GM12875 (cell line): ENCODE data around the gene STX7.

Experiments
- H3K4me3 ChIP-seq: one replicate; pipeline ENCODE4 v1.5.1; 2011; ENCODE audit warnings: low read depth, low read length, control low read depth
- TF ChIP-seq, protein P1 (sequence below): IDR thresholded peaks from 2 replicates; pipeline ENCODE4 v1.5.1; 2011; ENCODE audit warnings: low read depth, mild to moderate bottlenecking, control low read depth, inconsistent platforms, low read length, moderate library complexity, borderline replicate concordance; ENCODE audit not compliant: insufficient read depth

STX7 gene

DNA sequence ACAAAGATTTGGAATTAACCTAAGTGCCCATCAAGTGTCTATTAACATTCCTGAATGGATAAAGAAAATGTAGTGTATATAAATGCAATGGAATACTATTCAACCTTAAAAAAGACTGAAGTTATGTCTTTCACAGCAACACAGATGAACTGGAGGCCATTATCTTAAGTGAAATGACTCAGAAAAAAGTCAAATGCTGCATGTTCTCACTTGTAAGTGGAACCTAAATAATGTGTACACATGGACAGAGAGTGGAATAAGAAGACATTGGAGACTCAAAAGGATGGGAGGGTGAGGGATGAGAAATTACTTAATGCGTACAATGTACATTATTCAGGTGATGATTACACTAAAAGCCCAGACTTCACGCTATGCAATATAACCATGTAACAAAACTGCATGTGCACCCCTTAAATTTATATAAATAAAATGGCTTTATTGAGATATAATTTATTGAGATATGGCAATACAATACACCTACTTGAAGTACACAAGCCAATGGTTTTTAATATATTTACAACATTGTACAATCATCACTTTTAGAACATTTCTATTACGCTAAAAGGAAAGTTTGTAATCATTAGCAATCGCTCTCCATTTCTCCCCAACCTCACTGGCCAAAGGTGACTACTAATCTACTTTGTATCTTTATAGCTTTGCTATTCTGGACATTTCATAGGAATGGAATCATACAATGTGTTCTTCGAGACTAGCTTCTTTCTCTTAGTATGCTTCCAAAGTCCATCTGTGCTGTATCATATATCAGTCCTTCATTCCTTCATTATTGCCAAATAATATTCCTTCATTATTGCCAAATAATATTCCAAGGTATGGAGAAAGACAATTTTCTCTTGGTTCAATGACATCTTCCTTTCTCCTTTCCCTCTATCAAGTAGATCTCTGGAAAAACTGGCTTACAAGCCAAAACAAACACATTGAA is 5.8 kb downstream of the STX7 start:
- H3K4me3 ChIP-seq: no peak overlapping the region
- TF ChIP-seq, protein P1, sequence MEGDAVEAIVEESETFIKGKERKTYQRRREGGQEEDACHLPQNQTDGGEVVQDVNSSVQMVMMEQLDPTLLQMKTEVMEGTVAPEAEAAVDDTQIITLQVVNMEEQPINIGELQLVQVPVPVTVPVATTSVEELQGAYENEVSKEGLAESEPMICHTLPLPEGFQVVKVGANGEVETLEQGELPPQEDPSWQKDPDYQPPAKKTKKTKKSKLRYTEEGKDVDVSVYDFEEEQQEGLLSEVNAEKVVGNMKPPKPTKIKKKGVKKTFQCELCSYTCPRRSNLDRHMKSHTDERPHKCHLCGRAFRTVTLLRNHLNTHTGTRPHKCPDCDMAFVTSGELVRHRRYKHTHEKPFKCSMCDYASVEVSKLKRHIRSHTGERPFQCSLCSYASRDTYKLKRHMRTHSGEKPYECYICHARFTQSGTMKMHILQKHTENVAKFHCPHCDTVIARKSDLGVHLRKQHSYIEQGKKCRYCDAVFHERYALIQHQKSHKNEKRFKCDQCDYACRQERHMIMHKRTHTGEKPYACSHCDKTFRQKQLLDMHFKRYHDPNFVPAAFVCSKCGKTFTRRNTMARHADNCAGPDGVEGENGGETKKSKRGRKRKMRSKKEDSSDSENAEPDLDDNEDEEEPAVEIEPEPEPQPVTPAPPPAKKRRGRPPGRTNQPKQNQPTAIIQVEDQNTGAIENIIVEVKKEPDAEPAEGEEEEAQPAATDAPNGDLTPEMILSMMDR: no peak

- TF ChIP-seq, protein P1: no peak
- H3K4me3 ChIP-seq: no peak overlapping the region
Observed at GRCh38 chr6:132506461-132506860, 6.5 kb downstream of the STX7 start.

GRCh38 chr6:132505158-132505557 is 7.8 kb downstream of the STX7 start:
- TF ChIP-seq, protein P1: no peak
- no peak overlapping the region for H3K4me3 ChIP-seq

GRCh38 chr6:132504757-132505156 is 8.2 kb downstream of the STX7 start:
- no peak overlapping the region for H3K4me3 ChIP-seq

GRCh38 chr6:132499757-132500156 is 13.2 kb downstream of the STX7 start:
- TF ChIP-seq, protein P1: no peak
- no peak overlapping the region for H3K4me3 ChIP-seq

More at GRCh38 chr6:132504757-132505156, 8.2 kb downstream of the STX7 start:
- TF ChIP-seq, protein P1: no peak

GRCh38 chr6:132498638-132499037 is 14.3 kb downstream of the STX7 start:
- TF ChIP-seq, protein P1: no peak
- no peak overlapping the region for H3K4me3 ChIP-seq
